Measurements from ENCODE around the gene PHACTR3.

PHACTR3 gene

GRCh38 chr20:59629141-59630045 lies 25.1 kb downstream of the PHACTR3 start:
- H3K27ac Mint-ChIP-seq = no peak overlapping the region
- peaks cover 3% of the 10 kb centered on the region for H3K4me1 Mint-ChIP-seq
- H3K27me3 Mint-ChIP-seq = no peaks in the 10 kb centered on the region
- no peak overlapping the region for H3K4me3 Mint-ChIP-seq
- DNase-seq (ENCODE audit: low spot score in 2 of 2) (no peak), ATAC-seq (ENCODE audit: low read depth) (no peak)
- H3K36me3 Mint-ChIP-seq = no peaks in the 10 kb centered on the region
- H3K9me3 Mint-ChIP-seq = peaks cover 3% of the 10 kb centered on the region

- Mint-ChIP-seq H3K27ac (no peak overlapping the region), H3K9me3 (peaks cover 3% of the 10 kb centered on the region), H3K4me3 (no peak overlapping the region), H3K27me3 (no peaks in the 10 kb centered on the region), H3K36me3 (no peaks in the 10 kb centered on the region), H3K4me1 (peaks cover 3% of the 10 kb centered on the region)
- DNase-seq (ENCODE audit: low spot score in 2 of 2) (no peak), ATAC-seq (ENCODE audit: low read depth) (no peak)
Measured at GRCh38 chr20:59630526-59630925, 26.2 kb downstream of the PHACTR3 start.

GRCh38 chr20:59631751-59632540 lies 27.6 kb downstream of the PHACTR3 start:
- Mint-ChIP-seq H3K9me3 (no peaks in the 10 kb centered on the region), H3K27ac (no peak overlapping the region), H3K36me3 (no peaks in the 10 kb centered on the region), H3K4me1 (no peaks in the 10 kb centered on the region), H3K4me3 (no peak overlapping the region), H3K27me3 (no peaks in the 10 kb centered on the region)
- ATAC-seq (ENCODE audit: low read depth) (no peak), DNase-seq (ENCODE audit: low spot score in 2 of 2) (no peak)

- Mint-ChIP-seq H3K36me3 (no peaks in the 10 kb centered on the region), H3K9me3 (no peaks in the 10 kb centered on the region), H3K27ac (no peak overlapping the region), H3K27me3 (no peaks in the 10 kb centered on the region), H3K4me1 (no peaks in the 10 kb centered on the region), H3K4me3 (no peak overlapping the region)
- DNase-seq (ENCODE audit: low spot score in 2 of 2) (no peak), ATAC-seq (ENCODE audit: low read depth) (no peak)
Measured at GRCh38 chr20:59632541-59633113, 28.3 kb downstream of the PHACTR3 start.

GRCh38 chr20:59633656-59634251 lies 29.4 kb downstream of the PHACTR3 start:
- no peak for ATAC-seq (ENCODE audit: low read depth)
- H3K27me3 Mint-ChIP-seq = peaks cover 6% of the 10 kb centered on the region

GRCh38 chr20:59634435-59635005 lies 30.2 kb downstream of the PHACTR3 start:
- ATAC-seq (ENCODE audit: low read depth) (no peak), DNase-seq (ENCODE audit: low spot score in 2 of 2) (no peak)
- Mint-ChIP-seq H3K27me3 (peaks cover 8% of the 10 kb centered on the region), H3K4me3 (no peak overlapping the region), H3K27ac (no peak overlapping the region), H3K36me3 (no peaks in the 10 kb centered on the region), H3K4me1 (no peaks in the 10 kb centered on the region), H3K9me3 (peaks cover 7% of the 10 kb centered on the region)

More at GRCh38 chr20:59633656-59634251, 29.4 kb downstream of the PHACTR3 start:
- no peak overlapping the region for H3K27ac Mint-ChIP-seq
- peaks cover 4% of the 10 kb centered on the region for H3K9me3 Mint-ChIP-seq
- DNase-seq (ENCODE audit: low spot score in 2 of 2) = no peak
- no peak overlapping the region for H3K4me3 Mint-ChIP-seq
- no peaks in the 10 kb centered on the region for H3K4me1 Mint-ChIP-seq
- H3K36me3 Mint-ChIP-seq = no peaks in the 10 kb centered on the region

GRCh38 chr20:59636766-59637370 lies 32.5 kb downstream of the PHACTR3 start:
- Mint-ChIP-seq H3K4me1 (no peaks in the 10 kb centered on the region), H3K36me3 (no peaks in the 10 kb centered on the region)
- ATAC-seq (ENCODE audit: low read depth) = no peak

GRCh38 chr20:59640267-59640666 lies 35.9 kb downstream of the PHACTR3 start:
- Mint-ChIP-seq H3K4me1 (no peaks in the 10 kb centered on the region), H3K27me3 (peaks cover 9% of the 10 kb centered on the region), H3K9me3 (peaks cover 11% of the 10 kb centered on the region), H3K27ac (no peak overlapping the region), H3K36me3 (no peaks in the 10 kb centered on the region), H3K4me3 (no peak overlapping the region)
- no peak for ATAC-seq (ENCODE audit: low read depth)
- DNase-seq (ENCODE audit: low spot score in 2 of 2) = no peak

More at GRCh38 chr20:59636766-59637370, 32.5 kb downstream of the PHACTR3 start:
- Mint-ChIP-seq H3K27ac (no peak overlapping the region), H3K4me3 (no peak overlapping the region), H3K27me3 (peaks cover 8% of the 10 kb centered on the region), H3K9me3 (peaks cover 10% of the 10 kb centered on the region)
- DNase-seq (ENCODE audit: low spot score in 2 of 2) = no peak

GRCh38 chr20:59643615-59644061 lies 39.3 kb downstream of the PHACTR3 start:
- H3K27me3 Mint-ChIP-seq = peaks cover 7% of the 10 kb centered on the region
- no peak overlapping the region for H3K4me3 Mint-ChIP-seq
- H3K9me3 Mint-ChIP-seq = peaks cover 14% of the 10 kb centered on the region
- H3K36me3 Mint-ChIP-seq = peaks cover 2% of the 10 kb centered on the region
- ATAC-seq (ENCODE audit: low read depth) = no peak
- no peaks in the 10 kb centered on the region for H3K4me1 Mint-ChIP-seq
- H3K27ac Mint-ChIP-seq = no peak overlapping the region
- DNase-seq (ENCODE audit: low spot score in 2 of 2) = no peak

GRCh38 chr20:59644371-59644939 lies 40.1 kb downstream of the PHACTR3 start:
- H3K36me3 Mint-ChIP-seq = peaks cover 2% of the 10 kb centered on the region
- ATAC-seq (ENCODE audit: low read depth) = no peak
- DNase-seq (ENCODE audit: low spot score in 2 of 2) = no peak

GRCh38 chr20:59645271-59645670 lies 40.9 kb downstream of the PHACTR3 start:
- Mint-ChIP-seq H3K27me3 (peaks cover 4% of the 10 kb centered on the region), H3K4me1 (no peaks in the 10 kb centered on the region), H3K36me3 (peaks cover 2% of the 10 kb centered on the region), H3K27ac (no peak overlapping the region), H3K4me3 (no peak overlapping the region), H3K9me3 (peaks cover 10% of the 10 kb centered on the region)
- ATAC-seq (ENCODE audit: low read depth) (no peak), DNase-seq (ENCODE audit: low spot score in 2 of 2) (no peak)

More at GRCh38 chr20:59644371-59644939, 40.1 kb downstream of the PHACTR3 start:
- H3K27ac Mint-ChIP-seq = no peak overlapping the region
- H3K9me3 Mint-ChIP-seq = peaks cover 10% of the 10 kb centered on the region
- no peaks in the 10 kb centered on the region for H3K4me1 Mint-ChIP-seq
- H3K27me3 Mint-ChIP-seq = peaks cover 4% of the 10 kb centered on the region
- no peak overlapping the region for H3K4me3 Mint-ChIP-seq

- Mint-ChIP-seq H3K27me3 (peaks cover 4% of the 10 kb centered on the region), H3K9me3 (peaks cover 10% of the 10 kb centered on the region), H3K36me3 (peaks cover 2% of the 10 kb centered on the region), H3K4me3 (no peak overlapping the region), H3K4me1 (no peaks in the 10 kb centered on the region), H3K27ac (no peak overlapping the region)
- ATAC-seq (ENCODE audit: low read depth) (no peak), DNase-seq (ENCODE audit: low spot score in 2 of 2) (no peak)
Measured at GRCh38 chr20:59645761-59646171, 41.4 kb downstream of the PHACTR3 start.

- no peak for ATAC-seq (ENCODE audit: low read depth)
- no peaks in the 10 kb centered on the region for H3K4me1 Mint-ChIP-seq
- peaks cover 9% of the 10 kb centered on the region for H3K9me3 Mint-ChIP-seq
- H3K27me3 Mint-ChIP-seq = peaks cover 6% of the 10 kb centered on the region
- no peak for DNase-seq (ENCODE audit: low spot score in 2 of 2)
- no peak overlapping the region for H3K27ac Mint-ChIP-seq
- no peak overlapping the region for H3K4me3 Mint-ChIP-seq
- H3K36me3 Mint-ChIP-seq = peaks cover 2% of the 10 kb centered on the region
Measured at GRCh38 chr20:59646487-59646886, 42.1 kb downstream of the PHACTR3 start.

Measured in memory B cell (primary cell).